Measurements from ENCODE around the gene DDIAS.

GRCh38 chr11:82975882-82976281 is 74.3 kb downstream of the DDIAS start:
- TF ChIP-seq CTCF (IDR thresholded peaks at IDR 0.05) (no peak), EZH2 (IDR thresholded peaks at IDR 0.05; ENCODE audit: borderline replicate concordance, insufficient read depth, low read depth, low read length, poor library complexity, severe bottlenecking) (no peak)
